Raji (cell line): ENCODE data around the gene PBX4.

ENCODE experiments used
- POLR2A ChIP-seq: IDR thresholded peaks from 2 replicates; pipeline ENCODE4 v1.6.1; 2011; ENCODE audit warnings: low read depth, low read length, control low read depth; ENCODE audit not compliant: insufficient read depth

Gene PBX4

DNA sequence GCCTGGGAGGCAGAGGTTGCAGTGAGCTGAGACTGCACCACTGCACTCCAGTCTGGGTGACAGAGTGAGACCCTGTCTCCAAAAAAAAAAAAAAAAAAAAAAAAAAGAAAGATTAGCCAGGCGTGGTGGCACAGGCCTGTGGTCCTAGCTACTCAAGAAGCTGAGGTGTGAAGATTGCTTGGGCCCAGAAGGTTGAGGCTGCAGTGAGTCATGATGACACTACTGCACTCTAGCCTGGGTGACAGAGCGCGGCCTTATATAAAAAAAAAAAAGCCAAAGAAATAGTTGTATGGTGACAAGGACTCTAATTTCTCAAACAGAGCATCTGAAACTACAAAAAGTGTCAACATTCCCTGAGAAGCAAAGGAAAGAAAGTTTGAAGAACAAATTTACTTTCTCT lies 3.4 kb downstream of the PBX4 start:
- TF ChIP-seq POLR2A, result no peak

GRCh38 chr19:19613506-19613905 lies 5.0 kb downstream of the PBX4 start:
- TF ChIP-seq POLR2A, result no peak

DNA sequence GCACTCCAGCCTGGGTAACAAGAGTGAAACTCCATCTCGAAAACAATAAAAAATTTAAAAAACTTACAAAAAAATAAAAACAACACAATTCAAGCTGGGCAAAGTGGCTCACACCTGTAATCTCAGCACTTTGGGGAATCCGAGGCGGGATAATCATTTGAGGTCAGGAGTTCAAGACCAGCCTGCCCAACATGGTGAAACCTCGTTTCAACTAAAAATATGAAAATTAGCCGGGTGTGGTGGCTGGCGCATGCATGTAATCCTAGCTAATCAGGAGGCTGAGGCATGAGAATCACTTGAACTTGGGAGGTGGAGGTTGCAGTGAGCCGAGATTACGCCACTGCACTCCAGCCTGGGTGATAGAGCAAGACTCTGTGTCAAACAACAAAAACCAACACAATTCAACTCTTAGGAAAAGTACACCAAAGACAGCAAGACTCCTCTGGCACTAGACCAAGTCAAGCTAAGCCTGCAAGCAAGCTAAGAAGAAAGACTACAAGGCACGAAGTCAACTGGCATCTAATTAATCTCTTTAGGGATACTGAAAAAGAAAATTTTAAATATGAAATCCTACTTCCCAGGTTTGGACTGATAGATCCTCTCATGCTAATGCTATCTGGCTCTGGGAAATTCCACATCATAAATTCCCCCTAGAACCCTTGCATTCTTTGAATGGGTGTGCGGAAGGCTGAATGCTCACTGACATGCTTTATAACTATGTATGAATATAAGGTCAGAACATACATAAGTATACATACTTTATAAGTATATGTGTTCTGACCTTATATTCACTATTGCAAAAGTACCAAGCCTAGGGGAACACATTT lies 7.9 kb downstream of the PBX4 start:
- TF ChIP-seq POLR2A, result no peak

DNA sequence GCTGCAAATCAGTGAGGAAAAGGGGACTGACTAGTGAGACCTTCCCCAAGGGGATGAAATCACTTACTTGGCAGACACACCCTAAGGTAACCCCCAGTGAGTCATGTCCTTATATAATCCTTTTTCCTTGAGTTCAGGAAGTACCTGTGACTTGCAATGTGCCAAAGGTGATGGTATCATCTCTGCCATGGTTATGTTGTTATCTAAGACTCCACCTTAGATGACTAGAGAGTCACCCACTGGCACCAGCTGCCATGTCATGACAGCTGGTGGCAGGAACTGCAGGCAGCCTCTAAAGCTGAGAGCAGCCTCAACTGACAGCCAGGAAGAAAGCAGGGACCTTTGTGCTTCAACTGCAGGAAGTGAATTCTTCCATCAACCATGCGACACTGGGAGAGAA lies 12.5 kb downstream of the PBX4 start:
- no peak for TF ChIP-seq POLR2A

- TF ChIP-seq POLR2A, result no peak
Measured at GRCh38 chr19:19602713-19603324, 15.7 kb downstream of the PBX4 start.

- TF ChIP-seq POLR2A, result no peak
Measured at GRCh38 chr19:19602136-19602712, 16.3 kb downstream of the PBX4 start.

DNA sequence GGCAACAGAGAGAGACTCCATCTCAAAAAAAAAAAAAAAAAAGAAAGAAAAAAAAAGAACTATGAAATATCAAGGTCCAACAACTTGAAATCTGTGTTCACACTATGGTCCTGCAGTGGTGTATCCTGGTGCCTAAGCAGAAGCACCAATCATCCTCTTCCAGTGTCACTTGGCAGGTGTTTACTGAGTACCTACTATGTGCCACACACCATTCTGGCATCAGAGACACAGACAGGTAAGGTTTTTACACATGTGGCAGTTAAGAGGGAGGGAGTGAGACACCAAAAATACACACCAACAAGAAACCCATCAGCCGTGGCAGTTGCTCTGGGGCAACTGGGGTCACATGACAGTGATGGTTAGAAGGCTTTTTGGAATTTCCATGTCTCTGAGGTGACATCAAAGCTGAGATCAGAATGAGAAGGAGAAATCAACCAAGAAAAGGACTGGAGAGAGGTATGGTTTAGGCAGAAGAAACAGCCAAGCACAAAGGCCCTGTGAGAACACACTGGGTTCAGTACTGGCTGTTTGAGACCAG lies 17.6 kb downstream of the PBX4 start:
- no peak for TF ChIP-seq POLR2A

DNA sequence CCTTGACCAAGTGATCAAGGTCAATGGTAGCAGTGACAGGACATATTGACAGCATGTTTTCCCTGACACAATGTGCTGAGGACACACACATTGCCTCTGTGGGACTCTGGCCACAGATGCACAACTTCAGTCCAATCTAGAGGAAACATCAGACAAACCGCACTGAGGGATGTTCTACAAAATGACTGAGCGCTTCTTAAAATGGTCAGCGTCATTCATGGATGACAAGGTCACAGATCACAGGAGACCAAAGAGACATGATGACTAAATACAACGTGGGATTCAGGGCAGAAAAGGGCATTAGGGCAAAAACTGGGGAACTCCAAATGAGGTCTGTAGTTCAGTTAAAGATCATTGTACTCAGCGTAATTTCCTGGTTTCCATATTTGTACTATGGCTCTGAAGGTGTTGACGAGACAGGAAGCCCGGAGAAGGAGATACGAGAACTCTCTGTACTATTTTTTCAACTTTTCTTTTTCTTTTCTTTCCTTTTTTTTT lies 20.6 kb downstream of the PBX4 start:
- no peak for TF ChIP-seq POLR2A

GRCh38 chr19:19595171-19595701 lies 23.3 kb downstream of the PBX4 start:
- no peak for TF ChIP-seq POLR2A

DNA sequence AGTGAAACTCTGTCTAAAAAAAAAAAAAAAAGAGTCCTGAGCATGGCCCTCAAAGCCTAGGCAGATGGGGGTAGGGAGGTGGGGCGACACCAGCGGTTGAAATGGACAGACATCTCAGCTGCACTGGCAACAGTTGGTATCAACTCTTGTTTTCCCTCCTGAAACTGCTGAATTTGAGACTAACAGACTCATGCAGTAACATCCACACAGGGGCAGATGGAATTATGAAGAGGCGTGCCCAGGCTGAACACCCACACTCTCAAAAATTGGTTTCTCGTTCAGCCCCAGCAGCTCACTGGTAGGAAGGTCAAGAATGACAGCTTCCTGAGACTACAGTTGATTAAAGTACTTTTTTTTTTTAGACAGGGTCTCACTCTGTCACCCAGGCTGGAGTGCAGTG lies 24.1 kb downstream of the PBX4 start:
- TF ChIP-seq POLR2A, result no peak

GRCh38 chr19:19592690-19593089 lies 25.8 kb downstream of the PBX4 start:
- TF ChIP-seq POLR2A, result no peak

- no peak for TF ChIP-seq POLR2A
Measured at GRCh38 chr19:19591133-19591825, 27.2 kb downstream of the PBX4 start.

DNA sequence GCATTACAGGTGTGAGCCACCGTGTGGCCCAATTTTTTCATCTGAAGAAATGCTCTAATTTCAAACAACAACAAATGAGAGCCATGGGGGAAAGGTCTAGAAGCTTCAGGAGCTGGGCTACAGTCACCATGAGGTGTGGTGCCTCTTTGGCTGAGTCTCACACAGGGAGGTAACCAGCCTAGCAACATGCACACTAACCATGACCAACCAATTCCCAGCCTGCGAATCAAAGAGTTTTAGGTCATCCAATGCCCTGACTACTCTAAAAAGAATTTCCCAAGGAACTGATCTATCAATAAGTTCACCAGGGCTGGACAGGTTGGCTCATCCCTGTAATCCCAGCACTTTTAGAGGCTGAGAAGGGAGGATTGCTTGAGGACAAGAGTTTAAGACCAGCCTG lies 29.9 kb downstream of the PBX4 start:
- no peak for TF ChIP-seq POLR2A

- TF ChIP-seq POLR2A, result no peak
Measured at GRCh38 chr19:19587771-19588170, 30.7 kb downstream of the PBX4 start.

- no peak for TF ChIP-seq POLR2A
Measured at GRCh38 chr19:19584356-19584755, 34.1 kb downstream of the PBX4 start.
